DMS114 treated with DMSO at 0.1 percent for 48 hours (cell line): ENCODE results near the gene SNAPIN.

Experiments
- DNase-seq: peaks from one replicate; lab custom pipeline; 2025; ENCODE audit not compliant: unreplicated experiment; lab: John Stamatoyannopoulos, UW

SNAPIN gene

GRCh38 chr1:153705484-153705883 is 47.0 kb downstream of the SNAPIN start:
- no peak for DNase-seq

- no peak for DNase-seq
Observed at GRCh38 chr1:153711026-153711425, 52.5 kb downstream of the SNAPIN start.
